Measurements from ENCODE around the gene PCDH9. TPM values are rescaled to one million over a fixed set of nuclear protein-coding genes. Genes with fewer than 3 reads are reported as not detected.
"Not testable (repeated sequence)": the region's sequence is repeated elsewhere in the genome, so short reads cannot be mapped to it uniquely, and the experiment has no call there.

Gene PCDH9
- total and polyA plus RNA-seq, 10 of the 15 experiments (the other 5 are each of a cell fraction or from before 2014, with no cell fraction given): 0.02 to 2.3 (median 0.05) TPM; not detected in 1

DNA sequence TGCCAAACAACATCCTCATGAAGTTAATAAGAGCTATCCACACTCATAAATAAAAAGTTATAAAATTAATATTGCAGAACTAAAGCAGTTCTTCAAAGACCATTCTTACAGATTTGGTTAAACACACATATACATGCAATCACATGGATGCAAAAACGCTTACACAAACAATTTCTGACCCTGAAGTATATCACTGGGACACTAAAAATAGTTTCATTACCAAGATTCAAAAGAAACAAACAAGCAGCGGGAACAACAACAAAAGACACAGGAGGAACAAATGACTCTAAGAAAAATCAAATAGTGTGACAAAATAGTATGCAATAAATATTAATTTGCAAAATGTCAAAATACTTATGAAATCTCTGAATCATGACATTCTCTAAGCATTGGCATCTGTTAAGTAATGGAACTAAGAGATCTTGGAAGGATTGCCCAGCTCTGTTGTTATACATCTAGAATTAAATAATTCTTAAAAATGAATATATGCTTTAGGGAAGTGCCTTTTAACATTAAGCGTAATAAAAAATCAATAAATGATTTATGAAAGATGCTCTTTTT, 132.2 kb downstream of the PCDH9 start (continued):
- TF ChIP-seq ZNF592 (IDR thresholded peaks at IDR 0.05) (no peak), MLLT1 (IDR thresholded peaks at IDR 0.05) (no peak)

GRCh38 chr13:67096893-67097292, 133.2 kb downstream of the PCDH9 start:
- H3K9me3 ChIP-seq (replicated peaks; ENCODE audit: control insufficient read depth, insufficient read depth, low read length); H3K27ac ChIP-seq (ENCODE audit: control insufficient read depth, insufficient read depth); FAIRE-seq; H4K20me1 ChIP-seq (ENCODE audit: control insufficient read depth, insufficient read depth); BruUV-seq (replicated peaks); ATAC-seq; H2AFZ ChIP-seq (ENCODE audit: control insufficient read depth, low read depth, low read length); intact Hi-C loops (cut with micrococcal nuclease; ENCODE audit: unreplicated experiment); H3K9ac ChIP-seq (ENCODE audit: control insufficient read depth, insufficient read depth, low read length); H3K36me3 ChIP-seq (ENCODE audit: control insufficient read depth in 2 of 2, insufficient read depth in 2 of 2, low read length in 1 of 2); H3K79me2 ChIP-seq (ENCODE audit: control insufficient read depth, insufficient read depth, low read length); H3K4me1 ChIP-seq (ENCODE audit: control insufficient read depth, insufficient read depth, low read length); CTCF ChIA-PET; in situ Hi-C loops (cut with MboI); DNase-seq (ENCODE audit: low read depth, low spot score); H3K4me2 ChIP-seq (ENCODE audit: control insufficient read depth, insufficient read depth); H3K27me3 ChIP-seq (replicated peaks in 1 of 2; ENCODE audit: control insufficient read depth in 2 of 2, insufficient read depth in 2 of 2, low read length in 1 of 2); SMC1A ChIA-PET (ENCODE audit: uncharacterized antibody, unreplicated experiment); H3K4me3 ChIP-seq; RAD21 ChIA-PET (ENCODE audit: unreplicated experiment): not testable (repeated sequence)
- POLR2A ChIA-PET: interaction anchor here (0.9 kb wide), 1 partner anchor 10 kb away, joined by 3 read pairs; no protein-coding TSS in a partner anchor
- WGBS (ENCODE audit: insufficient coverage, insufficient replicate concordance, low lambda C conversion rate, missing lambda C conversion rate): 14% methylated on average over 5 of the region's 5 CpGs
